Kidney epithelial cell (primary cell): ENCODE results near the gene PTPRD. TPM values are rescaled to one million over a fixed set of nuclear protein-coding genes. Genes with fewer than 3 reads are reported as not detected.

ENCODE experiments used
- DNase-seq: peaks from one replicate; pipeline ENCODE4 v3.0.0-alpha.2; 2010; ENCODE audit warnings: low read depth
- H3K27me3 ChIP-seq: 2 replicates; pipeline ENCODE4 v1.6.0; 2011; ENCODE audit warnings: low read length; ENCODE audit not compliant: control insufficient read depth, insufficient read depth
- H3K36me3 ChIP-seq: 2 replicates; pipeline ENCODE4 v1.5.1; 2011; ENCODE audit warnings: low read length; ENCODE audit not compliant: control insufficient read depth, insufficient read depth
- H3K4me3 ChIP-seq: 2 replicates; pipeline ENCODE4 v1.5.1; 2011; ENCODE audit warnings: low read depth, mild to moderate bottlenecking, control low read depth, low read length
- CTCF ChIP-seq: IDR thresholded peaks from 2 replicates; pipeline ENCODE4 v1.5.1; 2011; ENCODE audit warnings: mild to moderate bottlenecking, moderate library complexity, low read length, control low read depth, inconsistent platforms; ENCODE audit not compliant: insufficient read depth, poor library complexity, severe bottlenecking
- total RNA-seq: library from RNA; depleted of rRNA; stranded (reverse); fragments of >200 nt; gene quantifications from 2 replicates; pipeline ENCODE4 v1.2.3, GENCODE V29; 2015

The PTPRD gene
- total RNA-seq, 1 donor from 2014 or later = 18.8 TPM

DNA sequence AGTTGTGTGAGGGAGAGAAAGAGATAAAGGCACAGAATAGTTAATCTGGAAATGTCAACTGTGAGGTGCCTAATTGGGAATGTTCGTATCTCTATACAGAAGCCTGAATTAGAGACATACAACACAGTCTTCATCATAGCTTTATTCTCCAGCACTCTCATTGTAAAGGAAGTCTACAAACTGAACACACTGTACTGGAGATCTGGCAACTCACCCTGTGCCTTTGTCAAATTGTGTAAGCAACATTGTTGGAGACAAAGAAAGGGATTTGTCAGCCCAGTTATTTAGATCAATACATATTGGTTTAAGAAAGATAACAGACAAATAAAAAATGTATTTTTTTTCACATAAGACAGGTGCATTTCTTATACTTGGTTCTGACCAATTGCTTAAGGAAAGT lies 1980.3 kb downstream of the PTPRD start:
- TF ChIP-seq CTCF = no peak
- DNase-seq = no peak
- H3K27me3 ChIP-seq = no peaks in the 10 kb centered on the region
- H3K4me3 ChIP-seq = no peak overlapping the region
- H3K36me3 ChIP-seq = no peaks in the 10 kb centered on the region

DNA sequence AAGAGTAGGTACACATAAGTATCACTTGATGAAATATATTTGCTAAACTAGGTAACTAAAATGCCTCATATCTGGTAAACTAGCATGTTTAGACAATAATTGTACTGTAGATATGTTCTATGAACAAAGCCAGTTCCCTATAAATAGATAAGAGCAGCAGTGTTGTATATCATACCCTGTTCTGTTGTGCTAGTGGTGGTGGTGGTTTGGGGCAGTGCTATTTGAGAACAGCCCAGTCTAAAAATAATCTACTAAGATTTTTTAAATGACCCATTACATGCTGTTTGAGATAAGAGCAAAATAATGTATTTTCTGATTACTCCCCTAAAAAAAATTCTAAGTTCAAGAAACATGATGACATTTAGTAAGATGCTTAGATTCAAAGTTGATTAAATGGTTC lies 1984.0 kb downstream of the PTPRD start:
- no peak for DNase-seq
- Histone ChIP-seq H3K27me3 (no peaks in the 10 kb centered on the region), H3K36me3 (no peaks in the 10 kb centered on the region), H3K4me3 (no peak overlapping the region)
- TF ChIP-seq CTCF = no peak

GRCh38 chr9:8627976-8628679 lies 1984.7 kb downstream of the PTPRD start:
- Histone ChIP-seq H3K4me3 (no peak overlapping the region), H3K36me3 (no peaks in the 10 kb centered on the region), H3K27me3 (no peaks in the 10 kb centered on the region)
- TF ChIP-seq CTCF = no peak
- DNase-seq = no peak

GRCh38 chr9:8622871-8623270 lies 1989.9 kb downstream of the PTPRD start:
- TF ChIP-seq CTCF = no peak
- no peak for DNase-seq
- Histone ChIP-seq H3K27me3 (no peaks in the 10 kb centered on the region), H3K4me3 (no peak overlapping the region), H3K36me3 (no peaks in the 10 kb centered on the region)

DNA sequence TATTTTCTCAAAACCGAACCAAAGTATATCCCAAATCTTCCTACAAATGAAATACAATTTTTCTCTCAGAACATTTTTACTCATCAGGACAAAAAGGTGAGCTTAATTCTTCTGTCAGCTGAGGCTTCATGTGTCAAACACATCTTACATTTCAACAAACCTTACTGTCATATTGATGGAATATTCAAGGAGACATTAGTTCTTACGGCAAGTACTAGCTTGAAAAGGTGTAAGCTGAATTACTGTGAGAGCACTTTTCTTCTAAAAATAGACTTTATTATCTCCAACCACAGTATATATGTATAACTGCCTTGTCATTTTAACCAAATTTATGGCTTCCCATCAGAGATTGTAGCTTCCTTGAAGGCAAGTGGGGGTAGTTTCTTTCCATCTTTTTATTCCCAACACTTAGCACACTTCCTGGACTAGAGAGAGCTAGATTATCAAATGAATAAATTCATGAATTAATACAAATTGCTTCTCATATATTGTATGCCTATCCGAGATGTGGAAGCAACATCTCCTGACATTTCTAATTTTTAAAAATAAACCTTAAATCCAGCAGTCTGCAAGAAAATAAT lies 1990.5 kb downstream of the PTPRD start:
- H3K27me3 ChIP-seq = no peaks in the 10 kb centered on the region
- no peak for TF ChIP-seq CTCF
- no peak overlapping the region for H3K4me3 ChIP-seq
- no peaks in the 10 kb centered on the region for H3K36me3 ChIP-seq
- DNase-seq = no peak

DNA sequence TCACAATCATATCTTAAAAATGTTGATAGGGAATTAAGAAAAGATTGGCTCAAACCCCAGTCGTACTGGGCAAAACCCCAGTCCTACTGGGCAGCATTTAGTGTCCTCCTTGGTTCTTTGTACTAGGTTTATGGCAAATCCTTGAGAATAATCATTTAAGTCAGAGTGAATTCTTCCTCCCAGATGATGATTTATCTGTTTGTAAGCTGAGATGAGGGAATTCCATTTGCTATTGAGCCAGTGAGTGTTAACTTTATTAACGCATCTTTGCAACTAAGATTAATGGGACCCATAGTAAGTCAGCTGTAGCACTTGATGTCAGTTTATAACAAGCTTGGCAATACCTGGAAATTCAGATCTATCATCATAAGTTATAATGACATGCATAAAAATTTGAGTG lies 1991.4 kb downstream of the PTPRD start:
- no peak for TF ChIP-seq CTCF
- Histone ChIP-seq H3K4me3 (no peak overlapping the region), H3K36me3 (no peaks in the 10 kb centered on the region), H3K27me3 (no peaks in the 10 kb centered on the region)
- DNase-seq = no peak
